HCT116 (cell line): ENCODE data around the gene KATNAL2. TPM values are rescaled to one million over a fixed set of nuclear protein-coding genes. Genes with fewer than 3 reads are reported as not detected.

Experiments
- ATAC-seq: fragments of 200-7000 bp; cut with Tn5 transposase; 2 replicates; pipeline ENCODE4 v1.9.1; 2020; ENCODE audit warnings: mild to moderate bottlenecking, moderate library complexity
- BruUV-seq: library from RNA; stranded (reverse); fragments of 400-500 nt; replicated peaks from 2 replicates; lab custom pipeline; 2021; lab: Mats Ljungman, UMichigan
- CTCF ChIA-PET: fragments of 300-600 bp; sonication (Branson Sonifier 250); formaldehyde crosslinking; loops from one replicate; lab custom pipeline; 2021; ENCODE audit warnings: antibody characterized with exemption; lab: Charles Lee
- POLR2A ChIA-PET: fragments of 300-600, 350-600 bp; sonication (Branson Sonifier 250); formaldehyde crosslinking; loops from one replicate; lab custom pipeline; 2021; ENCODE audit warnings: antibody characterized with exemption; lab: Charles Lee
- RAD21 ChIA-PET, 2 experiments: fragments of 300-600 bp; sonication (Branson Sonifier 250); formaldehyde crosslinking; loops; one replicate each; lab custom pipeline; 2023; ENCODE audit warnings: low total read pairs in 2 of 2; ENCODE audit not compliant: uncharacterized antibody in 2 of 2, unreplicated experiment in 2 of 2, low non-redundant PET in 1 of 2; lab: Charles Lee
- DNase-seq: peaks from one replicate; pipeline ENCODE4 v3.0.0-alpha.2; 2010; ENCODE audit warnings: low read depth, low spot score
- H2AFZ ChIP-seq: fragments of 200-600 bp; shearing (Covaris generic), sonication (generic); 2 replicates; pipeline ENCODE4 v1.6.1; 2017; ENCODE audit warnings: low read depth, mixed run types, mixed read lengths, antibody characterized with exemption, low read length; ENCODE audit not compliant: poor library complexity, severe bottlenecking
- H3K27ac ChIP-seq: 2 replicates; pipeline ENCODE4 v1.5.1; 2012; ENCODE audit warnings: low read depth, low read length
- H3K27me3 ChIP-seq: fragments of 200-600 bp; sonication (generic); 2 replicates; pipeline ENCODE4 v1.6.1; 2016; ENCODE audit warnings: mixed run types, low read length, mixed read lengths; ENCODE audit not compliant: insufficient read depth
- H3K36me3 ChIP-seq, 2 experiments: fragments of 200-500 bp in 1 of 2; fragments of 200-600 bp in 1 of 2; sonication (Bioruptor generic) in 1 of 2; sonication (generic) in 1 of 2; 2 replicates each; pipeline versions ENCODE4 v1.5.1 to v1.6.1; 2014 to 2016; ENCODE audit warnings: low read length in 2 of 2, inconsistent platforms in 1 of 2, mixed read lengths in 1 of 2, mixed run types in 1 of 2; ENCODE audit not compliant: insufficient read depth in 2 of 2, control insufficient read depth in 1 of 2
- H3K4me1 ChIP-seq, 2 experiments: fragments of 200-600 bp in 1 of 2; sonication (generic) in 1 of 2; 2 replicates each; pipeline versions ENCODE4 v1.5.1 to v1.6.1; 2012 to 2017; ENCODE audit warnings: low read length in 2 of 2, inconsistent platforms in 1 of 2, mild to moderate bottlenecking in 1 of 2, mixed read lengths in 1 of 2, mixed run types in 1 of 2, moderate library complexity in 1 of 2; ENCODE audit not compliant: insufficient read depth in 2 of 2, control insufficient read depth in 1 of 2
- H3K4me2 ChIP-seq: fragments of 200-600 bp; sonication (generic); 2 replicates; pipeline ENCODE4 v1.6.1; 2017; ENCODE audit warnings: mixed run types, low read length, mixed read lengths
- H3K4me3 ChIP-seq, 2 experiments: fragments of 200-600 bp in 1 of 2; sonication (generic) in 1 of 2; replicated peaks in 1 of 2; 2 replicates each; pipeline ENCODE4 v1.5.1; 2011 to 2016; ENCODE audit warnings: low read length in 2 of 2, control low read depth in 1 of 2, low read depth in 1 of 2, mild to moderate bottlenecking in 1 of 2, mixed read lengths in 1 of 2, mixed run types in 1 of 2
- H3K79me2 ChIP-seq: fragments of 200-600 bp; sonication (generic); 2 replicates; pipeline ENCODE4 v1.6.1; 2017; ENCODE audit warnings: mild to moderate bottlenecking, mixed run types, low read length, moderate library complexity, mixed read lengths; ENCODE audit not compliant: insufficient read depth
- H3K9ac ChIP-seq: fragments of 200-600 bp; sonication (generic); 2 replicates; pipeline ENCODE4 v1.6.1; 2016; ENCODE audit warnings: low read length, mixed read lengths
- H3K9me2 ChIP-seq: fragments of 200-600 bp; sonication (generic), shearing (Covaris generic); 2 replicates; pipeline ENCODE4 v1.6.1; 2017; ENCODE audit warnings: mixed run types, mild to moderate bottlenecking, moderate library complexity; ENCODE audit not compliant: insufficient read depth
- H3K9me3 ChIP-seq, 2 experiments: fragments of 200-500 bp in 1 of 2; fragments of 200-600 bp in 1 of 2; sonication (Bioruptor generic) in 1 of 2; sonication (generic) in 1 of 2; 2 replicates each; pipeline ENCODE4 v1.6.1; 2014 to 2017; ENCODE audit warnings: low read length in 2 of 2, mixed read lengths in 2 of 2, inconsistent platforms in 1 of 2, low read depth in 1 of 2, mild to moderate bottlenecking in 1 of 2, mixed run types in 1 of 2, moderate library complexity in 1 of 2; ENCODE audit not compliant: control insufficient read depth in 1 of 2, insufficient read depth in 1 of 2
- H4K20me1 ChIP-seq: fragments of 200-600 bp; sonication (generic), shearing (Covaris generic); 2 replicates; pipeline ENCODE4 v1.6.1; 2017; ENCODE audit warnings: mixed run types, mild to moderate bottlenecking, moderate library complexity; ENCODE audit not compliant: insufficient read depth
- ATF3 ChIP-seq: IDR thresholded peaks from 2 replicates; pipeline ENCODE4 v1.6.1; 2012
- CTCF ChIP-seq, 3 experiments: fragments of 200-600 bp in 1 of 3; sonication (generic) in 1 of 3; IDR thresholded peaks in 2 of 3; conservative IDR thresholded peaks in 1 of 3; 2 replicates each; pipeline ENCODE4 v1.5.1; 2012 to 2017; ENCODE audit warnings: low read depth in 2 of 3, low read length in 2 of 3, antibody characterized with exemption in 1 of 3, borderline replicate concordance in 1 of 3, control low read depth in 1 of 3, mild to moderate bottlenecking in 1 of 3, mixed read lengths in 1 of 3, mixed run types in 1 of 3, moderate library complexity in 1 of 3; ENCODE audit not compliant: insufficient read depth in 1 of 3
- FOSL1 ChIP-seq: IDR thresholded peaks from 2 replicates; pipeline ENCODE4 v1.6.1; 2012; ENCODE audit warnings: low read depth
- MAX ChIP-seq: IDR thresholded peaks from 2 replicates; pipeline ENCODE4 v1.6.1; 2012
- RAD21 ChIP-seq: IDR thresholded peaks from 2 replicates; pipeline ENCODE4 v1.6.1; 2012; ENCODE audit warnings: low read depth, mild to moderate bottlenecking
- SIN3A ChIP-seq: IDR thresholded peaks from 2 replicates; pipeline ENCODE4 v1.6.1; 2012; ENCODE audit warnings: low read depth
- SRF ChIP-seq: IDR thresholded peaks from 2 replicates; pipeline ENCODE4 v1.6.1; 2012; ENCODE audit warnings: low read depth
- TCF7L2 ChIP-seq: IDR thresholded peaks from 2 replicates; pipeline ENCODE4 v1.7.0; 2011; ENCODE audit warnings: borderline replicate concordance, inconsistent platforms; ENCODE audit not compliant: insufficient read depth, insufficient read length; ENCODE audit errors: extremely low read depth
- intact Hi-C: fragments of 100-400 bp; cut with micrococcal nuclease; formaldehyde crosslinking; loops from 2 replicates; pipeline ENCODE4 v1.10.0; 2022
- total RNA-seq: library from RNA; stranded (reverse); gene quantifications from one replicate; pipeline ENCODE4 v1.2.1, GENCODE V29; 2021; ENCODE audit not compliant: unreplicated experiment

KATNAL2 gene
- total RNA-seq, 1 experiment from 2014 or later = 2.0 TPM

DNA sequence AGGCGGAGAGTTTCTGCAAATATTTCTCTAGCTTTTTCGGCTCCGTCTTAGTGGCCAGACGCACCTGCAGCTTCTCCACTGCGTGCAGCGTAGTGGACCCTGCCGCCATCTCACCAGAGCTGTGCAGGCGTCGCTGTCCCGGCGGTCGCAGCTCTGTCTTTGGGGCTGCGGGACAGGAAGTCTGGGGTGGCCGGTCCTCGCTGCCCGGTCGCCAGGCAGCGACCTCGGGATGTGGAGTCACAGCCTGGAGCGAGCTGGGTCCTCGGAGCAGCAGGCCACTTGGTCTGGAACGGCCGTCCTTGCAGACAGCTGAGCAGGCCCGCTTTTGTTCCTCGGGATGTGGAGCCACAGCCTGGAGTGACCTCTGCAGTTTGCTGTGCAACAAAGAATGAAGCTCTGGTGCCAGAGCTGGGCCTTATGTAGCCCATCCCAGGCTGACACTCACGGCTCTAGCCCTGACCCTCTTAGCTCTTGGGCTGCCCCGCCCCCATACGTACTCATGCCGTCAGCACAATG is 117.8 kb downstream of the KATNAL2 start, which contains the start of gene ELOA2:
Gene ELOA2 (minus strand): TSS at position 466 of the 516 bp plus-strand sequence. CDS start 357 bp downstream, at position 109.
- no peaks in the 10 kb centered on the region for H3K27me3 ChIP-seq
- no peaks in the 10 kb centered on the region for H3K9me2 ChIP-seq
- DNase-seq (no peak), ATAC-seq (no peak)
- ChIA-PET POLR2A (no interaction called here), RAD21 (no interaction called here), CTCF (no interaction called here)
- intact Hi-C loops = no loop called here
- TF ChIP-seq ATF3 = no peak
- TF ChIP-seq RAD21 = no peak
- no peak for TF ChIP-seq SIN3A
- H3K79me2 ChIP-seq = no peaks in the 10 kb centered on the region
- H3K36me3 ChIP-seq = no peaks in the 10 kb centered on the region
- no peak within 1 kb of the TSS for H3K4me3 ChIP-seq
- BruUV-seq = no TSS peak
- no peak within 1 kb of the TSS for H3K4me2 ChIP-seq
- no peak within 1 kb of the TSS for H2AFZ ChIP-seq
- H3K27ac ChIP-seq = no peak within 1 kb of the TSS
- H3K4me1 ChIP-seq = no peaks in the 10 kb centered on the region
- no peaks in the 10 kb centered on the region for H3K9me3 ChIP-seq
- H3K9ac ChIP-seq = no peak within 1 kb of the TSS
- no peaks in the 10 kb centered on the region for H4K20me1 ChIP-seq

GRCh38 chr18:47036298-47036874 is 119.0 kb downstream of the KATNAL2 start:
- DNase-seq = peak; percentile 29
- intact Hi-C loops = no loop called here
- H3K9me2 ChIP-seq = no peaks in the 10 kb centered on the region
- no peak overlapping the region for H3K27ac ChIP-seq
- H3K4me1 ChIP-seq = no peaks in the 10 kb centered on the region
- H3K36me3 ChIP-seq = no peaks in the 10 kb centered on the region
- POLR2A ChIA-PET = no interaction called here
- H3K4me3 ChIP-seq = no peak overlapping the region
- H2AFZ ChIP-seq = no peak overlapping the region
- H3K79me2 ChIP-seq = no peaks in the 10 kb centered on the region
- CTCF ChIA-PET = no interaction called here
- H3K4me2 ChIP-seq = no peak overlapping the region
- H3K9ac ChIP-seq = no peak overlapping the region
- BruUV-seq = no TSS peak
- no peaks in the 10 kb centered on the region for H3K27me3 ChIP-seq
- RAD21 ChIA-PET = no interaction called here
- H4K20me1 ChIP-seq = no peaks in the 10 kb centered on the region
- peak; percentile 95 for ATAC-seq
- TF ChIP-seq TCF7L2 = no peak
- no peak for TF ChIP-seq FOSL1
- no peak for TF ChIP-seq SIN3A
- TF ChIP-seq SRF = no peak
- TF ChIP-seq ATF3 = no peak
- TF ChIP-seq RAD21 = peak; percentile 40; the same call in 1 of the 2 replicates
- peak; percentile 43 to 74 (median 71); a peak in 5 of 6 replicates for TF ChIP-seq CTCF (IDR thresholded peaks at IDR 0.05 in 2 of 3, conservative IDR thresholded peaks at IDR 0.05 in 1 of 3; ENCODE audit: borderline replicate concordance in 1 of 3, insufficient read depth in 1 of 3, low read depth in 2 of 3, low read length in 2 of 3)
- TF ChIP-seq MAX = no peak
- H3K9me3 ChIP-seq = no peaks in the 10 kb centered on the region
